LHCN-M2 (cell line): ENCODE data around the gene PRPSAP1. TPM values are rescaled to one million over a fixed set of nuclear protein-coding genes. Genes with fewer than 3 reads are reported as not detected.
"Not testable (repeated sequence)": the region's sequence is repeated elsewhere in the genome, so short reads cannot be mapped to it uniquely, and the experiment has no call there.

Source experiments
- DNase-seq: peaks from one replicate; pipeline ENCODE4 v3.0.0-alpha.2; 2012; ENCODE audit warnings: low read depth
- total RNA-seq: library from RNA; depleted of rRNA; stranded (reverse); fragments of >200 nt; gene quantifications from 2 replicates; pipeline ENCODE4 v1.2.3, GENCODE V29; 2014

PRPSAP1 gene
- total RNA-seq, 1 experiment from 2014 or later, result 47.8 TPM

- no peak for DNase-seq
Measured at GRCh38 chr17:76327696-76328095, 26.0 kb downstream of the PRPSAP1 start.

GRCh38 chr17:76326306-76326705 is 27.4 kb downstream of the PRPSAP1 start:
- no peak for DNase-seq

- DNase-seq, result no peak
Measured at GRCh38 chr17:76318586-76318985, 35.1 kb downstream of the PRPSAP1 start.

GRCh38 chr17:76317535-76317934 is 36.2 kb downstream of the PRPSAP1 start:
- DNase-seq, result no peak

- DNase-seq, result no peak
Measured at GRCh38 chr17:76314392-76315227, 39.1 kb downstream of the PRPSAP1 start.

GRCh38 chr17:76312735-76313134 is 41.0 kb downstream of the PRPSAP1 start:
- no peak for DNase-seq

- no peak for DNase-seq
Measured at GRCh38 chr17:76309461-76309860, 44.3 kb downstream of the PRPSAP1 start.

GRCh38 chr17:76307966-76308338 is 45.8 kb downstream of the PRPSAP1 start, which contains the start of gene QRICH2:
Gene QRICH2 (minus strand): TSS chr17:76308276. CDS start chr17:76307998, 278 bp downstream.
- DNase-seq, result no peak

- DNase-seq, result no peak
Measured at GRCh38 chr17:76307299-76307965, 46.3 kb downstream of the PRPSAP1 start.

GRCh38 chr17:76305135-76305454 is 48.6 kb downstream of the PRPSAP1 start:
- not testable (repeated sequence) for DNase-seq

- no peak for DNase-seq
Measured at GRCh38 chr17:76304226-76305134, 49.2 kb downstream of the PRPSAP1 start.

- DNase-seq, result no peak
Measured at GRCh38 chr17:76297436-76297835, 56.3 kb downstream of the PRPSAP1 start.

GRCh38 chr17:76296889-76297288 is 56.8 kb downstream of the PRPSAP1 start:
- no peak for DNase-seq

- DNase-seq, result no peak
Measured at GRCh38 chr17:76296186-76296585, 57.5 kb downstream of the PRPSAP1 start.

- no peak for DNase-seq
Measured at GRCh38 chr17:76293106-76293505, 60.6 kb downstream of the PRPSAP1 start.

GRCh38 chr17:76292567-76292966 is 61.1 kb downstream of the PRPSAP1 start:
- DNase-seq, result no peak

- no peak for DNase-seq
Measured at GRCh38 chr17:76281573-76282371, 71.9 kb downstream of the PRPSAP1 start.

- DNase-seq, result no peak
Measured at GRCh38 chr17:76280650-76281049, 73.1 kb downstream of the PRPSAP1 start.

GRCh38 chr17:76279742-76280287 is 73.9 kb downstream of the PRPSAP1 start:
- no peak for DNase-seq

GRCh38 chr17:76278952-76279741 is 74.6 kb downstream of the PRPSAP1 start:
- DNase-seq, result peak; percentile 63
